ENCODE data around the gene SYT3.

The SYT3 gene

DNA sequence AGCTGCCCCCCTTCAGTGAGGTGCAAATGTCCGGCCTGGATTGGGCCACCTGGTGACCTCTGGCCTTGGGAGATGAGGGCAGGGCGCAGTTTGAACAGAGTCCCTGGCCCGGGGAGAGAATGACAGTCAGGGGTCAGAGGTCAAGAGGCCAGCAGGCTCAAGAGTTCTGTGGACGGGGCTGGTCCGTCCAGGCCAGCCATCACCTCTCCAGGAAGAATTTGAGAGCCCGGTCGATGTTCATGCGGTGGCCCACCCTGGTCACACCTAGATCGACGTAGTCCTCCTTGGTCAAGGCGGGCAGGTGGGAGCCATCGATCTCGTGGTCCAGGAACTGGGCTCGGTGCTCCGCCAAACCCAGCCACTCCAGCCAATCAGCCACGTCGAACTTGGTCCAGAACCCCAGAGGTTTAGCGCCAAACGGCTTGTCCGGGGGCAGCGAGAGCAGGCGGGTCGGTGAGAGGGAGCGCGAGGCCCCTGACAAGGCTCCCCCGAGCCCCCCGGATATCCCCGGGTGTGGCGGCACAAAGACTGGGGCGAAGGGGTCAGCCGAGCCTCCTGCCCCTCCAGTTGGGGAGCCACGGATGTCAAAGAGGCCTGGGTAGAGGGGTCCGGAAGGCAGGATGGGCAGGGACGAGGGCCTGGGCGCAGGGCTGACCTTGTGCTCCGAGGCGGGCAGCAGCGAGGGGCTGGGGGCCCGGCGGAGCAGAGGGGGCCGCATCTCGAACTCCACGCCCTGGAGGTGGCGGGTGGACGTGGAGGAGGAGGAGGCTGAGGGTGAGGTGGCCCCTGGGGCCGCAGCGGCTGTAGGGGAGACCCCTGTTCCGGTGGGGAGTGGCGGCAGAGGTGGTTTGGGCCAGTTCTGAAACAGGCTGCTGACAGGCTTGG is 22.3 kb upstream of the SYT3 start:
- DNase-seq: no peak

DNA sequence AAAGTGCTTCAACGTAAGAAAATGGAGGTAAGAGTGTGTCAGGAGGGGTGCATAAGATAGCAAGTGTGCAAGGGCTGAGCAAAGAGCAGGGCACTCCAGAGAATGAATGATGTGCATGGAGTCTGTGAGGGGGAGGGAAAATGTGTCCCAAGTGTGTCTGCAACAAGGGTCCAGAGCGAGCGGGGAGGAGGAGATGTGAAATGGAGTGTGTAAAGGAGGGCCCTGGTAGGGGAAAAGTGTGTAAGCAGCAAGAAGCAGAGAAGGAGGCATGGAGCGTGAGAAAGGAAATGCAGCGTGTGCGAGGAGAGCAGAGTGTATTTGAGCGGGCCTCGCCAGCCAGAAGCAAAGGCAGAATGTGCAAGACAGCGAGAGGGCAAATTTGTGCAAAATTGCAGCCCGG is 21.3 kb upstream of the SYT3 start:
- DNase-seq: no peak

DNA sequence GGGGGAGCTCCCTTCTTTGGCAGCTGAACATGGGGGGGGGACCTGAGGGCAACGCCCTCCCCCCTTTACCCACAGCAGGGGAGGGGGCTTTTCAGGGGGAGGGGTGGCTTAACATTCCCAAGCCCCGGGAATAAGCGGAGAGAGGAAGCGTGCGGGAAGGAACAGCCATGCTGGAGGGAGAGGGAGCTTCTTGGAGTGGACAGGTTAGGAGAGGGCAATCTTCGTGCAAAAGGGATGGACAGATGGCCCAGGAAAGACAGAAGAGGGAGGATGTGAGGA is 20.3 kb upstream of the SYT3 start:
- DNase-seq: no peak

DNA sequence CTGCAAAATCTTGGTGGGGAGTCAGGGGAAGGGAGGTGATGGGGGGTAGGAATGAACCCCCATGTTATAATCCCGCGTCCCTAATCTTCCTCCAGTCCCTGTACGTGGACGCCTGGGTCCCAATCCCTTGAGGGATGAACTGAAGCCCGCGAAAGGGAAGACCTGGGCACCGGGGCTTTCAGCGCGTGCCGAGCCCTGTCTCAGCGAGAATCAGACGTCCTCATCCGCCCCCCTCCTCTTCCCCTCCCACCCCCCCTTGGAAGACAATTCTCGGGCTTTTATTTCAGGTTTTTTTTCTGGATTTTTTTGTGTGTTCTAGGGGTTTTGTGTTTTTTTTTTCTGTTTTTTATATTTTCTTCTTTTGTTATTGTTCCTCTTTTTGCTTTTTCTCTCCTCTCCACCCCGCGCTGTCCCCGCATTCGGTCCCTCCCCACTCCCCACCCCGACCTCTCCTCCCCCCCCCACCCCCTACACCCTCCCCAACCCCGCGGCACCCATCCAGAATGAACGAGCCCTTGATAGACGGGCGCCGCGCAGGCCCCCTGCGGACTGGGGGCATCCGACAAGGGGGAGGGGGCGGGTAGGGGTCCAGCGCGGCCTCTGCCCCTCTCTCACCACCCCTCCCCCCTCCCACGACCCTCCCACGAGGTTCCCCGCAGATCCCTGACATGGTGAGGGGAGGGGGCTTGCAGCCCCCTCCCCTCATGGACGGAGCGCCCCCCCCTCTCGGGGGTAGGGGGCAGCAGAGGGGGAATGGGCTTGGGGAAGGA is 19.8 kb upstream of the SYT3 start:
- DNase-seq: no peak

DNA sequence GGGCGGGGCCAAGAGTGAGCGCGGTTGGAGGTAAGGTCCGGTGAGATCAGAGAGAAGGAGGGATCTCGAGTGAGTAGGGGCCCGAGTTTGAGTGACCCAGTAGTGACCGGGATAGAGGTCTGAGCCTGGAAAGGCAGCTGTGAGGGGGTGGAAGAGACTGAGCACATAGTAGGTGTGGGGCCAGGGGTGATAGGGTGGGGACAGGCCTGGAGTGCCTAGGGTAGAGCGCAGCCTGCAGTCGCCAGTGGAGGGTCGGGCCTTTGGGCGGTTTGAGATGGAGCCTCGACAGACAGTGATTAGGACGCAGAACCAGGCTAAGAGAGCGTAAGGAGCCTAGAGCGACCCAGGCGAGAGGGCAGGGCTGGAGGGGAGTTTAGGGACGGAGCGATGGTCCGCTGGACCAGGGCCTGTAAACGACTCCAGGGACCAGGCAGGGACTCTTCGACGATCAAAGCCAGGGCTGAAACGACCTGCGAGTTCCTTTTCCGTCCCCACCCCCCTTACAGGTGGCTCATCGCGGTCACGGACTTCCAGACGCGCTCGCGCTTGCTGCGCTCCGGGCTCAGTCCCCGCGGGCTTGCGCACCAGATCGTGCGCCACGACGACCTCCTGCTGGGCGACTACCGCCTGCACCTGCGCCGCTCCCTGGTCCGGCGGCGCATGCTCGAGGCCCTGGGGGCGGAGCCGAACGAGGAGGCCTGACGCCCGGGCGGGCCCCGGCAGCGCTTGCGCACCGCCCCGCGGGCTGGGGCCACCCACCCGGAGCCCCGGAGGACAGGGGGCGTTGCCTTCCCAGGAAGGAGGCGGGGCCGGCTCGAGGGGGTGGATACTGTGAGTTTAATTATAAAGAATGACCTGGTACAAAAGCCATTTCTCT is 19.0 kb upstream of the SYT3 start:
- DNase-seq: no peak

DNA sequence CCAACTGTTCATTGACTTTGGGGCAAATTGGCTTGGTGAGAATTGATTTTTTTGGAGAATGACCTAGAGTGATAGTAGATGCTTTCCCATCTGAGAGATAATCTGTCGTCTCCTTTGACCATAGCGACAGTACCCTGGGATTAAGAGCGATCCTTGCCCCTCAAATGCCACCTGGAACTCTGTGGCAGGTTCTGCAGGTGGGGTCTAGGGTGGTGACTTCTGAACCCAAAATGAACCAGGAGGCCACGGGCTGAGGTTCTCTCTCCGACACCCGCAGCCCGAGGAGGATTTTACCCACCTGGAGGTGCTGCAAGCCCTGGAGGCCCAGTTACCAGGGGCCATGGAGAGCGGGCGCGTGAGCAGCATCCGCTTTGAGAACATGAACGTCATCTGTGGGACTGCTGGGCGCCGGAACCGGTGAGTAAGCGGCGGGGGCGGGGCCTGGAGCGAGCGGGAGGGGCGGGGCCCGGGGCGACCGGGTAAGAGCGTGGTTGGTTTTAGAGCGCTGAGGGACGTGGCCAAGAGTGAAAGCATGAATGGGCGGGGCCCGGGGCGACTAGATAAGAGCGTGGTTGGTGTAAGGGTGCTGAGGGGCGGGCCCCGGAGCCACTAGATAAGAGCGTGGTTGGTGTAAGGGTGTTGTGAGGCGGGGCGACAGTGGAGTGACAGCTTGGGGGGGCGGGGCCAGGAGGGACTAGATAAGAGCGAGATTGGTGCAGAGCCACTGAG is 18.2 kb upstream of the SYT3 start:
- DNase-seq: no peak

DNA sequence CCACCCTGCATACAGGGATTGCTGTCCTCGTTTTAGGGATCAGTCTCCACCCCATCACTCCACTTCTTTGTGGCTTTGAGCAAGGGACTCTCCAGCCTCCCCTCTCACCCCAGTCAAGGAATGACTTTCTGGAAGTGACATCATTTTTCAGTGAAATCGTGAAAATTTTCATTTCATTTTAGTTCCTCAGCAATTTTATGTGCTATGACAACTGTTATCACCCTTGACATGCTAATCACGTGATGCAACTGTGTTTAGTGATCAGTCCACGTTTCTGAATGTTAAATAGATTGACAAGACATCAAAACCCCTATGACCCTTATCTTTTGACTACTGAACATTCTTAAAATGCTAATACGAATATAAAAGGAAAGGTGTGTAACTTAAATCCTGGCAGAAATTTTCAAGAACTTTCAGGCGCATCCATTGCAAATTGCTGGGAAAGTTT is 17.6 kb upstream of the SYT3 start:
- no peak for DNase-seq

DNA sequence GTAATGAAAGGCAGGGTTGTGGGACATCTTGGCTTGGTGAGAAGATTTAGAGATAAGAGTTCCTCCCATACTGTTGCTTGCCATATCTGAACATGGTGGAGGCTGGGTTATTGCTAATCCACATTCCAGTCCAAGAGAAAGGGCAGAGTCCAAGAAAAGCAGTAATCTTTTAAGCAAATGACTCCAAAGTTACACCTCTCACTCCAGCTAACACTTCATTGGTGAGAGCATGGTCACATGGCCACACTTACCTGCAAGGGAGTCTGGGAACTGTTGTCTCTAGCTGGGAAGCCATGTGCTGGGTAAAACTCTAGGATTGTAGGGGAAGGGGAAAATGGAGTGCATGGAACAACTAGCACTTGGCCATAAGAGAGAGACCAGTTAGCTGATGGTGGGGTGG is 15.2 kb upstream of the SYT3 start:
- DNase-seq: no peak

DNA sequence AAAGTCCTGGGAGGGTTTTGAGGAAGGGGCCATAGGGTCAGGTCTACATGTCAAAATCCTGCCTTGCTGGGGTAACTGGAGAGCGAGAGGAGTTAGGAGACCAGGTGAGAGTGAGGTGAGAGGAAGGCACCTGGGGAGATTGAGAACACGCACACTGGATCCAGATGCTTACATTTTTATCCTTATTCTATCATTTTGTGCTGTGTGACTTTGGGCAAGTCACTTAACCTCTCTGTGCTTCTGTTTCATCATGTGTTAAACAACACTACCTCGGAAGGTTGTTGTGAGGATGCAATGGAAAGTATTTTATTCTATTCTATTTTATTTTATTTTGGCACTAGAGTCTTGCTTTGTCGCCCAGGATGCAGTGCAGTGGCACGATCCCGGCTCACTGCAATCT is 13.0 kb upstream of the SYT3 start:
- DNase-seq: no peak

DNA sequence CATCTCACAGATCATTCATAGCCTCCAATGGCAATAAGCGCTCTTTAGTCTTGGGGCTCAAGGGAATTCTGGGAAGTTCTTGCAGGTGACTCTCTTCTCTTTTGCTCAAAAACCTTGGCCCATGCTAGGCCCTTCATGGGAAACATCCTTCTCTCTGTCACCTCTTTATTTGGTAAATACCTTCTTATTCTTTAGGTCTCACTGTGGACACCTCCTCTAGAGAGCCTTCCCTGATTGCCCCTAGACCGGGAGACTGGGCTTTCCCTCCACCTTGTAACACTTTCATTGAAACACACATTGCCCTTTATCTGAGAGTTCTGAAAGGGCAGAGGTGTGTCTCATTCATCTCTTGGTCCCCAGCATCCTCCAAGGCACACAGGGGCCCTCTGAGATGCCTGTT is 11.5 kb upstream of the SYT3 start:
- DNase-seq: no peak

DNA sequence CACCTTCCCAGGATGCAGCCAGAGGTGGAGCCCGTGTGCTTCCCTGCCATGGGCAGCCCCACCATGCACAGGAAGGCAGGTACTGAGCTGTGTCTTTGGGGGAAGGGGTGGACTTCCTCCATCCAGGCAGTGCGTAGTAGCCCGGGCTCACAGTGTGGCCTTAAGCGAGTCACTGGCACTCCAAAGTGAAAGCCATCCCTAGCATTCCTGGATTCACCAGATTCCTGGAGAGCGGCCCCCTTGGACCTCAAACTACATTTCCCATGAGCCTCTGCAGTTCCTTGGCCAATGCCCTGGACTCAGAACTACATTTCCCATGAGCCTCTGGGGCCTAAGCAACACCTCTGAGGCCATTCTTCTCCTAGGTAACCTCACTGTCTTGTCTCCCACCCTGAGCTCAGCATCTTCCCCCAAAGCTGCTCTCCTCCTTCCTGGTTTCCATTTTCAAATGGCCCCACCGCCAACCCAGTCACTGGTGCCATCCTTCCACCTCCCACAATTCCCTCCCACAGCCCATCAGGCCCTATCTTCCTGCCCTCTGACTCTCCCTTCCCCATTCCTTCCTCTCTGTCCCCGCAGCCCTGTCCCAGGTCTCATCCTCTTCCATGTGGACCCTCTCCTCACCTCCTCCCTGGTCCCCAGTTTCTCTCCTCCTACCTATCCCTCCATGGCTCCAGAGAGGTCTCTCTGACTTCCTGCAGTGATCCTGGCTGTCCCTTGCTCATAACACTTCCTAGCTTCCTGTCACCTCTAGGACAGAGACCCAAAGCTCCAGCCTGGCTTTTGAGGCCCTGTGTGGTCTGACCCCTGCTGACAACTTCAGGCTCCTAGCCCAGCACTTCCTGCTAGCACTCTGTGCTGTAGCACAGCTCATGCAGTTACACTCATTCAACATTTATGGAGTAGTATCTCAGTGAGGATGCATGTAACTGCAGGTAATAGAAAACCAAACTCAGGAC is 10.0 kb upstream of the SYT3 start, which contains the start of gene C19orf81:
Gene C19orf81, plus strand, starts transcription at position 13 of the 959 bp plus-strand sequence. Its CDS starts 0 bp downstream, at position 13.
- no peak for DNase-seq

DNA sequence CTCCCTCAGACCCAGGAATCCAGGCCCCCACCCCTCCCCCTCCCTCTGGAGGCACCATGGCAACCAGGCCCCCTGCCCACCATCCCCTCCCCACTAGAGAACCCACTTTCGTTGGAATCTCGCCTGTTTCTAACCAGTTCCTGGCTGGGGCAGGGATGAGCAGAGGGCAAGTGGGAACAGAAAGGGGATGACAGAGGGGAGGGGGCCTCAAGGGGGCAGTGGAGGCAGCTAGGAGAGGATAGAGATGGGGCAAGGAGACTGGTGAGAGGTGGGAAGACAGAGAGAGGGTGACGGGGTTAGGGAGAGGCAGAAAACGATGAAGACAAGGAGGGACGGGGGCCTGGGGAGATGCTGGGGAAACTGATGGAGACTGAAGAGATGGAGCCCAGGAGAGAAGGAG is 9.0 kb upstream of the SYT3 start:
- no peak for DNase-seq

DNA sequence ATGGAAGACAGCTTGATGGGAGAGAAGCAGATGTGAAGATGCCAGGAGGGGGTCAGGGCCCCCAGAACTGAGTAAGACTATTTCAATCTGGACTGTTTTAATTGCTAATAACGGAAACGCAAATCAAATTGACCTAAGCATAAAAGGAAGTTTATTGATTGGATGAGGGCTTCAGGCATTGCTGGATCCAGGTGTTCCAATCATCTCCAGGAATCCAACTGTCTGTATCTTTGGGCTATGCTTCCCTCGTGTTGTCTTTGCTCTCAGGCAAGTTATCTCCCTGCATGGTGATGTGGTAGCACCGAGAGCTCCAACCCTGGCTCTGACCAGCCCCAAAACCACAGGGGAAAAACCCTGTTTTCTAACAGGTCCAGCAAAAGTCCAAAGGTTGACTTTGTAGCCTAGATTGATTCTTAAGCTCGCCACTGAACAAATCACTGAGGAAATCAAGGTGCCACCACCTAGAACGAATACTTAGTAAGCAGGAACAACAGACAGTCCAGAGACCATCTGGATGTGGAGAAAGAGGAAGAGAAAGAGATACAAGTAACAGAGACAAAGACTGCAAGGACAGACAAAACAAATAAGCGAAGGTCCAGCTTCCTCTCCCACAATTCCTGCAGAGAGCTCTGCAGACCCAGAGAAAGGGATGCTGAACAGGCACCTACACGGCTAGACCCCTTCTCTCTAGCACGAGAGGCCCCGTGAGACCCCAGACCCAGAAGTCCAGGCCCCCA is 8.4 kb upstream of the SYT3 start:
- no peak for DNase-seq

DNA sequence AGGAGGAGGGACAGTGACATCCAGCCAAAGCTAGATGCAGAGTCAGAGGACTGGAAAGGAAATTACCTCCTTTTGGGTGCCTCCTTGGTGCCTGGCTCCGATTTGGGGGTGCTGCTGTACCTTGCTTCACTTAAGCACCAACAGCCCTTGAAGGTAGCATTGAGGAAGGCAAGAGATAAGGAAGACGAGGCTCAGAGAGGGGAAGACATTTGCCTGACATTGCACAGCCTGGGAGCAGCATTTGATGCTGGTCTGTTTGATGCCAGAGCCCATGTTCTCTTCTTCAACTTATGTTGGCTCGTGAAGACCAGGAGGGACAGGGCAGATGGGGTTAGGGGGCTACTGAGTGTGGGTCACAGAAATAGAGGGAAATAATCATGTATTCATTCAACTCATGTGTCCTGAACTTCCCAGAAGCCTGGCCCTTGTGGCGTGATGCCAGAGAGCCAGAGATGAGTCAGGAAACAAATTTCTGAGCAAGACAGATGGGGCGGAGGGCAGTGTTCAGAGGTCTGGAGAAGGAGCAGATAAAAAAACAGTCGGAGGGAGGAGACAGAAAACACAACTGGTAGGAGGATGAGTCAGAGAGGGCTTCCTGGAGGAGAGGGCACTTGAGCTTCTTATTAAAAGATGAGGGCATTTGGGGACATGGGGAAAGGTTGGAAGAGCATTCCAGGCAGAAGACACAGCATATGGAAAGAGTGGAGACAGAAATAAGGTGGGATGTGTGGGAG is 6.6 kb upstream of the SYT3 start:
- DNase-seq: no peak

DNA sequence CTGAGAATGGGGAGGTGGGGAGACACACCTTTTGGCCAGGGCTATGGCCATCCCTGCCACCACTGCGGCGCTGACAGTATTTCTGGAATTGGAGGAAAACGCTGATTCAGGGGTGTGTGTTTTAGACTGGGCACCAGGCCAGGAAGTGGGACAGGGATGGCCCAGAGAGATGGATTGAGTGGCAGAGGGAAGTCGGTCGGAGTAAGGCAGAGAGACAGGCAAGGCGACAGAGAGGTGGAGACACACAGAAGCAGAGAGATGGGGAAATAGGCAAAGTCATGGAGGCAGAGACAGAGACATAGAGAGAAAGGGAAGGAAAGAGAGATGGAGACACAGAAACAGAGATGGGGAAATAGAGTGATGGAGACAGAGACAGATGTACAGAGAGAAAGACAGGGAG is 5.4 kb upstream of the SYT3 start:
- DNase-seq: no peak

DNA sequence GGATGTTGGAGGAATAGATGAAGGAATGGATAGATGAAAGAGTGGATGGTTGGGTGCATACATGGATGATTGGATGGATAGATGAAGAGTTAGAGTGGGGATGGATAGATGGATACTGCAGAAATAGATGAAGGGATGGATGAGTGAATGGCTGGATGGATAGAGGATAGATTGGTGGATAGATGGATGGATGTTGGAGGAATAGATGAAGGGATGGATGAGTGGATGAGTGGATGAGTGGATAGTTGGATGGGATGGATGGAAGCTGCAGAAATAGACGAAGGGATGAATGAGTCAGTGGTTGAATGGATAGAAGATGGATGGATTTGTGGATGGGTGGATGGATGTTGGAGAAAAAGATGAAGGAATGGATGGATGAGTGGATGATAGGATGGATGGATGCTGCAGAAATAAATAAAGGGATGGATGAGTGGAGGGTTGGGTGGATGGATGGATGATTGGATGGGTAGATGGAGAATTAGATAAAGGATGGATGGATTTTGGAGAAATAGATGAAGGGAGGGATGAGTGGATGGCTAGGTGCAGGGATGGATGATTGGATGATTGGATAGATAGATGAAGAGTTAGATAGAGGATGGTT is 4.7 kb upstream of the SYT3 start:
- DNase-seq: no peak

DNA sequence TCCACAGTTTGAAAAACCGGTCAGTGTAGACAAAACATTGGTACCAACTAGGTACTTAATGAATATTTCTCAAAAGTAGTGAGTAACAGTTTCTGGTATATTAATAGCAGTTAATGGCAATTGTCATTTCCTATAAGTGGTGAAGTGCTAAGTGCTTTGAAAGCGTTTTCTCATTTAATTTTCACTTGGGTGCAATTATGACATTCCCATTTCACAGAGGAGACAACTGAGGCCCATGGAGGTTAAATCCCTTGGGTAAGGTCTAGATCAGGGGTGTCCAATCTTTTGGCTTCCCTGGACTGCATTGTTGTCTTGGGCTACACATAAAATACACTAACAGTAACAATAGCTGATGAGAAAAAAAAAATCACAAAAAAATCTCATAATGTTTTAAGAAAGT is 687 bp upstream of the SYT3 start:
- DNase-seq: no peak

DNA sequence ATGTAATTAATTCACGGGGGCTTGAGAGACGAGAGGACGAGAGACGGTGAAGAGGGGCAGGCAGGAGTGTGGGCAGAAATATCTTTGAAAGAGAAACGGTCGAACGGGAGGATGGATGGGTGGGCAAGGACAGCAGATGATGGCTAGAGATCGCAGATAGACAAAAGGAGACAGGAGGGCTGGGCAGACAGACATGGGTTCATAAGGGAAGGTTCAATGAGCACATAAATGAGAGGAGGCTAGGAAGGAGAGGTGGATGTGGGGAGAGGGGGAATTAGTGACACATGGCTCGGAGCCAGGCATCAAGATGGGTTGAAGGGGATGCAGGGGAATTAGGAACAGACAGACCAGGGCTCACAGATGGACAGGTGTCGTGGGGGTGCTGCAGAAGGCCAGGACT is 1.1 kb downstream of the SYT3 start:
- DNase-seq: no peak

DNA sequence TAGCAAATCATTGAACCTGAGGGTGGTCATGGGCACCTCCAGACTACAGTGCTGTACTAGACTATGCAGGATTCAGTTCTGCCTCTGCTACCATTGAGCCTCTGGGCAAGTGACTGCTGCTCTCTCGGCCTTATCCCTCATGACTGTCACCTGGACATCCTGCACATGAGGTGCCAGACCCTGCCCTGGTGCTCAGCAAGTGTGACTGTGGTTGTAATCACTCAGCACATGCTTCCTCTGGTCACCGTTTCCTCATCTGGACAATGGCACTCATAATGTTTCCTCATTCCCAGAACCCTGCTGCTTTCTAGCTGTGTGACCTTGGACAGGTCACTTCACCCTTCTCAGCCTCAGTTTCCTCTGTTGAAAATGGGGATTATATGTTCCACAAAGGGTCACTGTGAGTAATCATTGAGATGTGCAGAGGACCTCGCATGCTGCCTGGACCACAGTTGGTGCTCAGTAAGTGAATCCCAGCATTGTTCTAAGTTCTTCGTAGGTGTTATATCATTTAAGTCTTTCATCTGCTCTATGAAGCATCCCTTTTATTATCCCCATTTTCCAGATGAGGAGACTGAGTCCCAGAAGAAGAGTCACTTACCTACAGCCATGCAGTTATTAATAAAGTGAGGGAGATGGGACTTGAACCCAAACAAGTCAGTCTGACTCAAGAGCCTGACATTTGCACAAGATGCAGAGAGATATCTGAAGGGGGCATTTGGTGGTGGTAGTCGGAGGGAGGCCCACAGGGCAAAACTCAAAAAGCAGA is 3.2 kb downstream of the SYT3 start:
- DNase-seq: no peak

Measured in cortex of kidney (tissue), 1 donor.